Fibroblast of lung (primary cell): ENCODE data around the gene ITGAL. TPM values are rescaled to one million over a fixed set of nuclear protein-coding genes. Genes with fewer than 3 reads are reported as not detected.

ENCODE experiments used
- DNase-seq, 2 donors: peaks; one replicate each; pipeline versions ENCODE4 v3.0.0 to v3.0.0-alpha.2; 2010; ENCODE audit warnings: low read depth in 2 of 2
- H2AFZ ChIP-seq: 2 replicates; pipeline ENCODE4 v1.5.1; 2012; ENCODE audit warnings: low read length, control low read depth, inconsistent platforms
- H3K27ac ChIP-seq: 2 replicates; pipeline ENCODE4 v1.5.1; 2011; ENCODE audit warnings: low read length, control low read depth; ENCODE audit not compliant: insufficient read depth
- H3K27me3 ChIP-seq: 2 replicates; pipeline ENCODE4 v1.5.1; 2011; ENCODE audit warnings: mild to moderate bottlenecking, low read length; ENCODE audit not compliant: control insufficient read depth, insufficient read depth
- H3K36me3 ChIP-seq: 2 replicates; pipeline ENCODE4 v1.5.1; 2011; ENCODE audit warnings: low read length; ENCODE audit not compliant: control insufficient read depth, insufficient read depth
- H3K4me1 ChIP-seq: 2 replicates; pipeline ENCODE4 v1.5.1; 2011; ENCODE audit warnings: low read length; ENCODE audit not compliant: control insufficient read depth, insufficient read depth; ENCODE audit errors: extremely low read depth
- H3K4me2 ChIP-seq: 2 replicates; pipeline ENCODE4 v1.5.1; 2011; ENCODE audit warnings: low read length, control low read depth; ENCODE audit not compliant: insufficient read depth; ENCODE audit errors: extremely low read depth
- H3K4me3 ChIP-seq, 4 experiments: fragments of 200-600 bp in 1 of 4; sonication (generic) in 1 of 4; replicated peaks in 1 of 4; 2 replicates each; pipeline ENCODE4 v1.5.1; 2011 to 2016; ENCODE audit warnings: low read length in 4 of 4, low read depth in 3 of 4, mild to moderate bottlenecking in 3 of 4, control low read depth in 2 of 4, inconsistent platforms in 1 of 4, mixed read lengths in 1 of 4; ENCODE audit not compliant: insufficient read depth in 1 of 4; ENCODE audit errors: control extremely low read depth in 1 of 4
- H3K79me2 ChIP-seq: 2 replicates; pipeline ENCODE4 v1.5.1; 2012; ENCODE audit warnings: mild to moderate bottlenecking, low read length, inconsistent platforms; ENCODE audit not compliant: control insufficient read depth, insufficient read depth
- H3K9ac ChIP-seq: 2 replicates; pipeline ENCODE4 v1.5.1; 2011; ENCODE audit warnings: mild to moderate bottlenecking, low read length, control low read depth; ENCODE audit not compliant: insufficient read depth
- H3K9me3 ChIP-seq: 2 replicates; pipeline ENCODE4 v1.5.1; 2012; ENCODE audit warnings: low read depth, low read length; ENCODE audit not compliant: control insufficient read depth, insufficient read depth
- H4K20me1 ChIP-seq: 2 replicates; pipeline ENCODE4 v1.5.1; 2011; ENCODE audit warnings: low read length; ENCODE audit not compliant: control insufficient read depth, insufficient read depth; ENCODE audit errors: extremely low read depth
- CTCF ChIP-seq, 2 donors: IDR thresholded peaks in 1 of 2; conservative IDR thresholded peaks in 1 of 2; 1 replicate in 1 of 2; 2 replicates in 1 of 2; pipeline ENCODE4 v1.5.1; 2011 to 2012; ENCODE audit warnings: low read length in 2 of 2, control low read depth in 1 of 2, inconsistent platforms in 1 of 2, low read depth in 1 of 2, mild to moderate bottlenecking in 1 of 2
- EZH2 ChIP-seq: IDR thresholded peaks from 2 replicates; pipeline ENCODE4 v1.5.1; 2012; ENCODE audit warnings: low read length, control low read depth, mild to moderate bottlenecking; ENCODE audit errors: missing control alignments
- polyA plus RNA-seq, 2 donors: library from polyadenylated mRNA; depleted of rRNA in 1 of 2; stranded (reverse) in 1 of 2; unstranded in 1 of 2; fragments of >200 nt; gene quantifications; 2 replicates each; pipeline ENCODE4 v1.2.1, GENCODE V29; 2011 to 2012; ENCODE audit warnings: missing spikeins in 1 of 2
- total RNA-seq: library from RNA; depleted of rRNA; stranded (reverse); fragments of >200 nt; gene quantifications from 2 replicates; pipeline ENCODE4 v1.2.1, GENCODE V29; 2014

The ITGAL gene
- total and polyA plus RNA-seq, 2 donors (not counting 1 experiment from before 2014, with no cell fraction given): not detected

- no peak for TF ChIP-seq CTCF (conservative IDR thresholded peaks at IDR 0.05 in 1 of 2, IDR thresholded peaks at IDR 0.05 in 1 of 2; ENCODE audit: low read depth in 1 of 2, low read length in 2 of 2)
- TF ChIP-seq EZH2: no peak
- H2AFZ ChIP-seq: no peak overlapping the region
- no peaks in the 10 kb centered on the region for H3K79me2 ChIP-seq
These were observed 15.3 kb upstream of the ITGAL start for GRCh38 chr16:30457256-30457655.

GRCh38 chr16:30457743-30458560 is 14.6 kb upstream of the ITGAL start:
- H3K36me3 ChIP-seq: no peaks in the 10 kb centered on the region
- no peak for DNase-seq

More at GRCh38 chr16:30457256-30457655, 15.3 kb upstream of the ITGAL start:
- Histone ChIP-seq H4K20me1 (no peaks in the 10 kb centered on the region), H3K4me2 (no peak overlapping the region), H3K9ac (no peak overlapping the region), H3K9me3 (no peaks in the 10 kb centered on the region), H3K36me3 (no peaks in the 10 kb centered on the region), H3K4me3 (no peak overlapping the region), H3K27me3 (peaks cover 3% of the 10 kb centered on the region), H3K27ac (no peak overlapping the region), H3K4me1 (no peaks in the 10 kb centered on the region)
- no peak for DNase-seq

More at GRCh38 chr16:30457743-30458560, 14.6 kb upstream of the ITGAL start:
- Histone ChIP-seq H3K4me2 (no peak overlapping the region), H2AFZ (no peak overlapping the region), H3K27ac (no peak overlapping the region), H3K9ac (no peak overlapping the region), H3K79me2 (no peaks in the 10 kb centered on the region), H4K20me1 (no peaks in the 10 kb centered on the region), H3K9me3 (no peaks in the 10 kb centered on the region), H3K4me1 (no peaks in the 10 kb centered on the region), H3K4me3 (no peak overlapping the region), H3K27me3 (peaks cover 3% of the 10 kb centered on the region)
- TF ChIP-seq EZH2 (no peak), CTCF (conservative IDR thresholded peaks at IDR 0.05 in 1 of 2, IDR thresholded peaks at IDR 0.05 in 1 of 2; ENCODE audit: low read depth in 1 of 2, low read length in 2 of 2) (no peak)
